HCT116 (cell line): ENCODE measurements around the gene PVR. TPM values are rescaled to one million over a fixed set of nuclear protein-coding genes. Genes with fewer than 3 reads are reported as not detected.
A peak's percentile ranks its signal among the peaks of the same experiment; 100 is the strongest.
"Not testable (repeated sequence)": the region's sequence is repeated elsewhere in the genome, so short reads cannot be mapped to it uniquely, and the experiment has no call there.

Experiments
- ATAC-seq: fragments of 200-7000 bp; cut with Tn5 transposase; 2 replicates; pipeline ENCODE4 v1.9.1; 2020; ENCODE audit warnings: mild to moderate bottlenecking, moderate library complexity
- BruUV-seq: library from RNA; stranded (reverse); fragments of 400-500 nt; replicated peaks from 2 replicates; lab custom pipeline; 2021; lab: Mats Ljungman, UMichigan
- CTCF ChIA-PET: fragments of 300-600 bp; sonication (Branson Sonifier 250); formaldehyde crosslinking; loops from one replicate; lab custom pipeline; 2021; ENCODE audit warnings: antibody characterized with exemption; lab: Charles Lee
- POLR2A ChIA-PET: fragments of 300-600, 350-600 bp; sonication (Branson Sonifier 250); formaldehyde crosslinking; loops from one replicate; lab custom pipeline; 2021; ENCODE audit warnings: antibody characterized with exemption; lab: Charles Lee
- RAD21 ChIA-PET, 2 experiments: fragments of 300-600 bp; sonication (Branson Sonifier 250); formaldehyde crosslinking; loops; one replicate each; lab custom pipeline; 2023; ENCODE audit warnings: low total read pairs in 2 of 2; ENCODE audit not compliant: uncharacterized antibody in 2 of 2, unreplicated experiment in 2 of 2, low non-redundant PET in 1 of 2; lab: Charles Lee
- DNase-seq: peaks from one replicate; pipeline ENCODE4 v3.0.0-alpha.2; 2010; ENCODE audit warnings: low read depth, low spot score
- H2AFZ ChIP-seq: fragments of 200-600 bp; shearing (Covaris generic), sonication (generic); 2 replicates; pipeline ENCODE4 v1.6.1; 2017; ENCODE audit warnings: low read depth, mixed run types, mixed read lengths, antibody characterized with exemption, low read length; ENCODE audit not compliant: poor library complexity, severe bottlenecking
- H3K27ac ChIP-seq: 2 replicates; pipeline ENCODE4 v1.5.1; 2012; ENCODE audit warnings: low read depth, low read length
- H3K27me3 ChIP-seq: fragments of 200-600 bp; sonication (generic); 2 replicates; pipeline ENCODE4 v1.6.1; 2016; ENCODE audit warnings: mixed run types, low read length, mixed read lengths; ENCODE audit not compliant: insufficient read depth
- H3K36me3 ChIP-seq, 2 experiments: fragments of 200-500 bp in 1 of 2; fragments of 200-600 bp in 1 of 2; sonication (Bioruptor generic) in 1 of 2; sonication (generic) in 1 of 2; 2 replicates each; pipeline versions ENCODE4 v1.5.1 to v1.6.1; 2014 to 2016; ENCODE audit warnings: low read length in 2 of 2, inconsistent platforms in 1 of 2, mixed read lengths in 1 of 2, mixed run types in 1 of 2; ENCODE audit not compliant: insufficient read depth in 2 of 2, control insufficient read depth in 1 of 2
- H3K4me1 ChIP-seq, 2 experiments: fragments of 200-600 bp in 1 of 2; sonication (generic) in 1 of 2; 2 replicates each; pipeline versions ENCODE4 v1.5.1 to v1.6.1; 2012 to 2017; ENCODE audit warnings: low read length in 2 of 2, inconsistent platforms in 1 of 2, mild to moderate bottlenecking in 1 of 2, mixed read lengths in 1 of 2, mixed run types in 1 of 2, moderate library complexity in 1 of 2; ENCODE audit not compliant: insufficient read depth in 2 of 2, control insufficient read depth in 1 of 2
- H3K4me2 ChIP-seq: fragments of 200-600 bp; sonication (generic); 2 replicates; pipeline ENCODE4 v1.6.1; 2017; ENCODE audit warnings: mixed run types, low read length, mixed read lengths
- H3K4me3 ChIP-seq, 2 experiments: fragments of 200-600 bp in 1 of 2; sonication (generic) in 1 of 2; replicated peaks in 1 of 2; 2 replicates each; pipeline ENCODE4 v1.5.1; 2011 to 2016; ENCODE audit warnings: low read length in 2 of 2, control low read depth in 1 of 2, low read depth in 1 of 2, mild to moderate bottlenecking in 1 of 2, mixed read lengths in 1 of 2, mixed run types in 1 of 2
- H3K79me2 ChIP-seq: fragments of 200-600 bp; sonication (generic); 2 replicates; pipeline ENCODE4 v1.6.1; 2017; ENCODE audit warnings: mild to moderate bottlenecking, mixed run types, low read length, moderate library complexity, mixed read lengths; ENCODE audit not compliant: insufficient read depth
- H3K9ac ChIP-seq: fragments of 200-600 bp; sonication (generic); 2 replicates; pipeline ENCODE4 v1.6.1; 2016; ENCODE audit warnings: low read length, mixed read lengths
- H3K9me2 ChIP-seq: fragments of 200-600 bp; sonication (generic), shearing (Covaris generic); 2 replicates; pipeline ENCODE4 v1.6.1; 2017; ENCODE audit warnings: mixed run types, mild to moderate bottlenecking, moderate library complexity; ENCODE audit not compliant: insufficient read depth
- H3K9me3 ChIP-seq, 2 experiments: fragments of 200-500 bp in 1 of 2; fragments of 200-600 bp in 1 of 2; sonication (Bioruptor generic) in 1 of 2; sonication (generic) in 1 of 2; 2 replicates each; pipeline ENCODE4 v1.6.1; 2014 to 2017; ENCODE audit warnings: low read length in 2 of 2, mixed read lengths in 2 of 2, inconsistent platforms in 1 of 2, low read depth in 1 of 2, mild to moderate bottlenecking in 1 of 2, mixed run types in 1 of 2, moderate library complexity in 1 of 2; ENCODE audit not compliant: control insufficient read depth in 1 of 2, insufficient read depth in 1 of 2
- H4K20me1 ChIP-seq: fragments of 200-600 bp; sonication (generic), shearing (Covaris generic); 2 replicates; pipeline ENCODE4 v1.6.1; 2017; ENCODE audit warnings: mixed run types, mild to moderate bottlenecking, moderate library complexity; ENCODE audit not compliant: insufficient read depth
- CTCF ChIP-seq, 3 experiments: fragments of 200-600 bp in 1 of 3; sonication (generic) in 1 of 3; IDR thresholded peaks in 2 of 3; conservative IDR thresholded peaks in 1 of 3; 2 replicates each; pipeline ENCODE4 v1.5.1; 2012 to 2017; ENCODE audit warnings: low read depth in 2 of 3, low read length in 2 of 3, antibody characterized with exemption in 1 of 3, borderline replicate concordance in 1 of 3, control low read depth in 1 of 3, mild to moderate bottlenecking in 1 of 3, mixed read lengths in 1 of 3, mixed run types in 1 of 3, moderate library complexity in 1 of 3; ENCODE audit not compliant: insufficient read depth in 1 of 3
- EGR1 ChIP-seq: IDR thresholded peaks from 2 replicates; pipeline ENCODE4 v1.6.1; 2012; ENCODE audit warnings: low read depth
- RAD21 ChIP-seq: IDR thresholded peaks from 2 replicates; pipeline ENCODE4 v1.6.1; 2012; ENCODE audit warnings: low read depth, mild to moderate bottlenecking
- SRF ChIP-seq: IDR thresholded peaks from 2 replicates; pipeline ENCODE4 v1.6.1; 2012; ENCODE audit warnings: low read depth
- TCF7L2 ChIP-seq: IDR thresholded peaks from 2 replicates; pipeline ENCODE4 v1.7.0; 2011; ENCODE audit warnings: borderline replicate concordance, inconsistent platforms; ENCODE audit not compliant: insufficient read depth, insufficient read length; ENCODE audit errors: extremely low read depth
- ZNF274 ChIP-seq: fragments of 200-500 bp; sonication (Bioruptor generic); IDR thresholded peaks from 2 replicates; pipeline ENCODE4 v1.6.1; 2014; ENCODE audit warnings: mild to moderate bottlenecking, low read depth, low read length, inconsistent platforms
- intact Hi-C: fragments of 100-400 bp; cut with micrococcal nuclease; formaldehyde crosslinking; loops from 2 replicates; pipeline ENCODE4 v1.10.0; 2022
- total RNA-seq: library from RNA; stranded (reverse); gene quantifications from one replicate; pipeline ENCODE4 v1.2.1, GENCODE V29; 2021; ENCODE audit not compliant: unreplicated experiment

Gene PVR
- total RNA-seq, 1 experiment from 2014 or later, result 62.0 TPM

DNA sequence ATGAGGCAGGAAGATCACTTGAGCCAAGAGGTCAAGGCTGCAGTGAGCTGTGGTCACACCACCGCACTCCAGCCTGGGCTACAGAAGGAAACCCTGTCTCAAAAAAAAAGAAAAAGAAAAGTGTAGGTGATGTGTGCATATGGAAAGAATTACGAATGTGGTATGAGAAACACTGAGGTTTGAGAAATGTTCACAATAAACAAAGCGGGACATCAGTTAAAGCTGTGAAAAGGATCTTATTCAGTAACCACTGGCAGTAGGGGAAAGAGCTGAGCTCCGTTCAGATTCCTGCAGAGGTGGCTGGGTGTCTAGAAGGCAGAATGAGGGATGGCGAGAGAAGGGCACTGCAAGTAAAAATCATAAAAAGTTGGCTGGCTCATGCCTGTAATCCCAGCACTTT is 34.5 kb upstream of the PVR start:
- H4K20me1 ChIP-seq, result no peaks in the 10 kb centered on the region
- no peak overlapping the region for H3K27ac ChIP-seq
- no peaks in the 10 kb centered on the region for H3K9me2 ChIP-seq
- no TSS peak for BruUV-seq
- ChIA-PET CTCF (no interaction called here), RAD21 (no interaction called here), POLR2A (no interaction called here)
- peaks cover 0 to 5% of the 10 kb centered on the region in 2 experiments; a peak in 1 of 4 replicates for H3K4me1 ChIP-seq
- no peaks in the 10 kb centered on the region for H3K79me2 ChIP-seq
- H3K27me3 ChIP-seq, result no peaks in the 10 kb centered on the region
- no peak overlapping the region for H2AFZ ChIP-seq
- no peaks in the 10 kb centered on the region for H3K9me3 ChIP-seq
- H3K4me3 ChIP-seq, result no peak overlapping the region
- H3K9ac ChIP-seq, result no peak overlapping the region
- ATAC-seq, result no peak
- intact Hi-C loops, result no loop called here
- no peak for DNase-seq
- no peak overlapping the region for H3K4me2 ChIP-seq
- H3K36me3 ChIP-seq, result no peaks in the 10 kb centered on the region
- TF ChIP-seq SRF (no peak), ZNF274 (no peak), RAD21 (no peak), EGR1 (no peak), TCF7L2 (no peak), CTCF (IDR thresholded peaks at IDR 0.05 in 2 of 3, conservative IDR thresholded peaks at IDR 0.05 in 1 of 3; ENCODE audit: borderline replicate concordance in 1 of 3, insufficient read depth in 1 of 3, low read depth in 2 of 3, low read length in 2 of 3) (no peak)

- H3K4me2 ChIP-seq, H3K9ac ChIP-seq, intact Hi-C loops, H2AFZ ChIP-seq, H4K20me1 ChIP-seq, H3K36me3 ChIP-seq, H3K79me2 ChIP-seq, DNase-seq, H3K4me3 ChIP-seq, H3K27ac ChIP-seq, H3K4me1 ChIP-seq, H3K9me2 ChIP-seq, H3K27me3 ChIP-seq, H3K9me3 ChIP-seq, BruUV-seq: not testable (repeated sequence)
- 0 out of 2 replicates have a peak, but pooled peaks have one; percentile 40 for ATAC-seq
- POLR2A ChIA-PET, result interaction anchor here (1.0 kb wide), 1 partner anchor 22 kb away, joined by 3 read pairs; no protein-coding TSS in a partner anchor
- CTCF ChIA-PET, result interaction anchor here (0.6 kb wide), 1 partner anchor 28 kb away, joined by 3 read pairs; no protein-coding TSS in a partner anchor
- RAD21 ChIA-PET, result interaction anchor here in 1 of 2 experiments (0.7 kb wide), 1 partner anchor 58 kb away, joined by 9 read pairs; no protein-coding TSS in a partner anchor
Measured at GRCh38 chr19:44610497-44610896, 33.2 kb upstream of the PVR start.
